HUES6 (cell line): ENCODE measurements around the gene DMRTC2.
A peak's percentile ranks its signal among the peaks of the same experiment; 100 is the strongest.

Experiments
- H3K27ac ChIP-seq: 2 replicates; pipeline ENCODE4 v1.7.0; 2013; ENCODE audit warnings: low read depth, mild to moderate bottlenecking, low read length, inconsistent platforms
- H3K27me3 ChIP-seq: 2 replicates; pipeline ENCODE4 v1.6.1; 2013; ENCODE audit warnings: low read length; ENCODE audit not compliant: control insufficient read depth, insufficient read depth
- H3K36me3 ChIP-seq: 2 replicates; pipeline ENCODE4 v1.6.1; 2013; ENCODE audit warnings: low read length; ENCODE audit not compliant: control insufficient read depth, insufficient read depth
- H3K4me1 ChIP-seq: 2 replicates; pipeline ENCODE4 v1.6.1; 2013; ENCODE audit warnings: low read length; ENCODE audit not compliant: control insufficient read depth, insufficient read depth
- H3K4me3 ChIP-seq: 2 replicates; pipeline ENCODE4 v1.5.1; 2013; ENCODE audit warnings: low read depth, low read length
- H3K9ac ChIP-seq: one replicate; pipeline ENCODE4 v1.6.1; 2013; ENCODE audit warnings: mild to moderate bottlenecking, low read length
- H3K9me3 ChIP-seq: 2 replicates; pipeline ENCODE4 v1.6.1; 2013; ENCODE audit warnings: low read depth, low read length; ENCODE audit not compliant: control insufficient read depth, insufficient read depth

Gene DMRTC2

DNA sequence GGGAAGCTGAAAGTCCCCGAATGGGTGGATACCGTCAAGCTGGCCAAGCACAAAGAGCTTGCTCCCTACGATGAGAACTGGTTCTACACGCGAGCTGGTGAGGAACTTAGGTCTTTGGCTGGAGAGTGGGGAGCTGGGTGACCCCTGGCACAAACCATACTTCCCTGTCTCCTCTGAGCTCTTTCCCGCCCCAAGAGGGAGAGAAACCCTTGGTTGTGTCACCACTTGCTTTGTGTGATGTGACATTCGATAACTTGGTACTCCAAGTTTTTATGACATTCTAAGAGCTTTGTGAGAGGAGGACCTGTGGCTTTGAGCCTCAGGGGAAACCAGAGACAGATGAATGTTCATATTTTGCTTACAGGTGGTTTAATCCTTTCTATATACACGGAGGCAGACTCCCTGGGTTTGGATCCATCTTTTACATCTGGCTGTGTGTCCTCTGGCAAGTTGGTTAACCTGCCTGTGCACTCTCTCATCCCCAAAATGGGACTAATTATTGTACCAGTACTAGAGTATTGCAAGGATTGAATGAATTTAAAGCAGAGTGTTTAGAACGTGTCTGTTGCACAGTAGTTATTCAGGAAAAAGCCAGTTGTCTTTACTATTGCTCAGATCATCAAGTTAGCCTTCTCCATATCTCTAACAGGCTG, 16.4 kb downstream of the DMRTC2 start:
- peak overlapping the region; percentile 96 for H3K27ac ChIP-seq
- no peaks in the 10 kb centered on the region for H3K9me3 ChIP-seq
- H3K4me3 ChIP-seq = peak overlapping the region; percentile 82
- peaks cover 24% of the 10 kb centered on the region for H3K4me1 ChIP-seq
- no peaks in the 10 kb centered on the region for H3K27me3 ChIP-seq
- H3K9ac ChIP-seq = peak overlapping the region; percentile 99
- H3K36me3 ChIP-seq = peaks cover 55% of the 10 kb centered on the region

DNA sequence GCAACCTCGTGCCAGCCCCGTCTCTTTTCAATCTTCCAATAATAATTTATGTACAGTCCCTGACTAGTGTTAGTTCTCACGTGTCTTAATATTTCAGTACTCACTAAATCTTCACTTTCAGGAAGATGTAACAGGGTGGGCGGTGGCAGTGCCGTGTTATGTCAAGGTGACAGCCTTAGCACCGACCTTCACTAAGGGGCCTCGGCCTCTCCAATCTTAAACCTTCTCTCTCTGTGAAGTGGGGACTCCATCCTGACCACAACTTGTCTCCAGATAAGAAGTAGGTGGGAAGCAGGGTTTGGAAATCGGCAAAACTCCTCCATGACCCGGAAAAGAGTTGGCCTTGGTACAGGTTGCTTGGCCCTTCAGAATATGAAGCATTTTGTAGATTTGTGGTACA, 17.0 kb downstream of the DMRTC2 start:
- Histone ChIP-seq H3K4me1 (peaks cover 24% of the 10 kb centered on the region), H3K4me3 (peak overlapping the region; percentile 82), H3K27me3 (no peaks in the 10 kb centered on the region), H3K9me3 (no peaks in the 10 kb centered on the region), H3K9ac (peak overlapping the region; percentile 99), H3K36me3 (peaks cover 61% of the 10 kb centered on the region), H3K27ac (0 out of 2 replicates have a peak overlapping the region, but pooled peaks have one; percentile 96)

- H3K27ac ChIP-seq = peak overlapping the region; percentile 1; the same call in 1 of the 2 replicates
- peaks cover 67% of the 10 kb centered on the region for H3K36me3 ChIP-seq
- H3K4me1 ChIP-seq = peaks cover 24% of the 10 kb centered on the region
- peak overlapping the region; percentile 82 for H3K4me3 ChIP-seq
- peak overlapping the region; percentile 99 for H3K9ac ChIP-seq
- H3K27me3 ChIP-seq = no peaks in the 10 kb centered on the region
- no peaks in the 10 kb centered on the region for H3K9me3 ChIP-seq
These were observed 17.7 kb downstream of the DMRTC2 start for GRCh38 chr19:41862445-41862986.

GRCh38 chr19:41863209-41863931, 18.5 kb downstream of the DMRTC2 start:
- no peak overlapping the region for H3K4me3 ChIP-seq

GRCh38 chr19:41864374-41864773, 19.5 kb downstream of the DMRTC2 start:
- H3K4me3 ChIP-seq = no peak overlapping the region
- peaks cover 86% of the 10 kb centered on the region for H3K36me3 ChIP-seq
- no peak overlapping the region for H3K27ac ChIP-seq
- H3K27me3 ChIP-seq = no peaks in the 10 kb centered on the region
- no peaks in the 10 kb centered on the region for H3K9me3 ChIP-seq
- peak overlapping the region; percentile 45 for H3K9ac ChIP-seq
- H3K4me1 ChIP-seq = peaks cover 24% of the 10 kb centered on the region

More at GRCh38 chr19:41863209-41863931, 18.5 kb downstream of the DMRTC2 start:
- H3K4me1 ChIP-seq = peaks cover 24% of the 10 kb centered on the region
- H3K27me3 ChIP-seq = no peaks in the 10 kb centered on the region
- H3K9ac ChIP-seq = no peak overlapping the region
- H3K27ac ChIP-seq = no peak overlapping the region
- H3K36me3 ChIP-seq = peaks cover 76% of the 10 kb centered on the region
- H3K9me3 ChIP-seq = no peaks in the 10 kb centered on the region

DNA sequence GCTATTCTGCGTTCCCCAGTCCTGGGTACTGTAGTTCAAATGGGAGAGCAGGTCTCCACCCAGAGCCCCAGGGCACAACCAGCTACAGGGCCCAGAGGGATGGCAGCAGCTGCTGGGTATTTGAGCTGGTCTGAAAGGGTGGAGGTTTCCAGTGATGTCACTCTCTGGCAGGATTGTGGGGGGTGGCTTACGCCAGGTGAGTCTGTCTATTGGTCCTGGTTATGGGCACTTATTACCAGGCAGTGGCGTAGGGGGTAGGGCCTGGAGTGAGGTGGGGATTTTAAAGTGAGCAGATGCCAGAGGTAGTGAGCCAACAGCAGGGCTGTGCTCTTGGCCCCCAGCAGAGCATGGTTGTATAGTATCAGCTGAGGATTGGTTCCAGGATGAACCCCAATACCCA, 21.4 kb downstream of the DMRTC2 start:
- Histone ChIP-seq H3K36me3 (peaks cover 95% of the 10 kb centered on the region), H3K4me1 (peaks cover 18% of the 10 kb centered on the region), H3K27ac (peak overlapping the region; percentile 29; the same call in 1 of the 2 replicates), H3K9ac (no peak overlapping the region), H3K4me3 (no peak overlapping the region), H3K27me3 (no peaks in the 10 kb centered on the region), H3K9me3 (no peaks in the 10 kb centered on the region)

GRCh38 chr19:41868120-41868988, 23.5 kb downstream of the DMRTC2 start:
- peak overlapping the region; percentile 37; the same call in 1 of the 2 replicates for H3K27ac ChIP-seq
- peaks cover 7% of the 10 kb centered on the region; the same call in 1 of the 2 replicates for H3K4me1 ChIP-seq
- no peaks in the 10 kb centered on the region for H3K27me3 ChIP-seq
- no peak overlapping the region for H3K4me3 ChIP-seq
- peak overlapping the region; percentile 31 for H3K9ac ChIP-seq
- H3K9me3 ChIP-seq = no peaks in the 10 kb centered on the region
- peaks cover 83% of the 10 kb centered on the region for H3K36me3 ChIP-seq

GRCh38 chr19:41868989-41869300, 24.1 kb downstream of the DMRTC2 start:
- Histone ChIP-seq H3K4me3 (no peak overlapping the region), H3K36me3 (peaks cover 78% of the 10 kb centered on the region), H3K9ac (no peak overlapping the region), H3K27ac (no peak overlapping the region), H3K27me3 (no peaks in the 10 kb centered on the region), H3K4me1 (peaks cover 7% of the 10 kb centered on the region; the same call in 1 of the 2 replicates), H3K9me3 (no peaks in the 10 kb centered on the region)

- no peaks in the 10 kb centered on the region for H3K9me3 ChIP-seq
- H3K27ac ChIP-seq = no peak overlapping the region
- no peak overlapping the region for H3K9ac ChIP-seq
- no peak overlapping the region for H3K4me3 ChIP-seq
- H3K4me1 ChIP-seq = 0 out of 2 replicates have a peak, but pooled peaks cover 2% of the 10 kb centered on the region
- peaks cover 73% of the 10 kb centered on the region for H3K36me3 ChIP-seq
- H3K27me3 ChIP-seq = no peaks in the 10 kb centered on the region
These were observed 24.6 kb downstream of the DMRTC2 start for GRCh38 chr19:41869374-41869955.

GRCh38 chr19:41870401-41870873, 25.6 kb downstream of the DMRTC2 start:
- Histone ChIP-seq H3K9ac (no peak overlapping the region), H3K27ac (no peak overlapping the region), H3K4me3 (no peak overlapping the region), H3K9me3 (no peaks in the 10 kb centered on the region), H3K27me3 (no peaks in the 10 kb centered on the region), H3K36me3 (peaks cover 63% of the 10 kb centered on the region), H3K4me1 (no peaks in the 10 kb centered on the region)
